SK-N-SH (cell line): ENCODE measurements around the gene CPAMD8. TPM values are rescaled to one million over a fixed set of nuclear protein-coding genes. Genes with fewer than 3 reads are reported as not detected.

Experiments used
- CTCF ChIA-PET: fragments of 300-600, 350-600 bp; formaldehyde crosslinking; extraction: SDS; loops from one replicate; lab custom pipeline; 2021; lab: Yijun Ruan, JAX
- POLR2A ChIA-PET: fragments of 350-600 bp; sonication (Branson Sonifier 250); formaldehyde crosslinking; extraction: SDS; loops from one replicate; lab custom pipeline; 2020; ENCODE audit warnings: antibody characterized with exemption, inconsistent platforms; lab: Yijun Ruan, JAX
- DNase-seq: peaks from one replicate; pipeline ENCODE4 v3.0.0; 2012
- H2AFZ ChIP-seq: fragments of 200-600 bp; sonication (generic); 2 replicates; pipeline ENCODE4 v1.8.1; 2016; ENCODE audit warnings: antibody characterized with exemption, mild to moderate bottlenecking, low read depth
- H3F3A ChIP-seq: fragments of 200-600 bp; sonication (generic); replicated peaks from 2 replicates; pipeline ENCODE3; 2016; ENCODE audit warnings: antibody characterized with exemption, mild to moderate bottlenecking; ENCODE audit not compliant: insufficient read depth
- H3K27ac ChIP-seq, 2 experiments: fragments of 200-500 bp in 1 of 2; fragments of 200-600 bp in 1 of 2; sonication (Bioruptor generic) in 1 of 2; sonication (generic), shearing (Covaris generic) in 1 of 2; 2 replicates each; pipeline versions ENCODE4 v1.5.1 to v1.6.1; 2014 to 2016; ENCODE audit warnings: low read depth in 2 of 2, inconsistent platforms in 1 of 2, low read length in 1 of 2, mild to moderate bottlenecking in 1 of 2, mixed read lengths in 1 of 2
- H3K27me3 ChIP-seq: fragments of 200-600 bp; sonication (generic), shearing (Covaris generic); 2 replicates; pipeline ENCODE4 v1.6.1; 2016; ENCODE audit warnings: mixed run types; ENCODE audit not compliant: insufficient read depth
- H3K36me3 ChIP-seq, 2 experiments: fragments of 200-500 bp in 1 of 2; fragments of 200-600 bp in 1 of 2; sonication (Bioruptor generic) in 1 of 2; sonication (generic) in 1 of 2; replicated peaks in 1 of 2; 2 replicates each; pipeline versions ENCODE3 to v1.5.1; 2014 to 2016; ENCODE audit warnings: low read length in 1 of 2, mild to moderate bottlenecking in 1 of 2; ENCODE audit not compliant: insufficient read depth in 2 of 2, control insufficient read depth in 1 of 2
- H3K4me1 ChIP-seq, 2 experiments: fragments of 200-500 bp in 1 of 2; fragments of 200-600 bp in 1 of 2; sonication (Bioruptor generic) in 1 of 2; sonication (generic), shearing (Covaris generic) in 1 of 2; 2 replicates each; pipeline versions ENCODE4 v1.5.1 to v1.6.1; 2014 to 2016; ENCODE audit warnings: low read depth in 1 of 2, low read length in 1 of 2, mixed run types in 1 of 2; ENCODE audit not compliant: insufficient read depth in 2 of 2, control insufficient read depth in 1 of 2
- H3K4me2 ChIP-seq: fragments of 200-600 bp; sonication (generic), shearing (Covaris generic); 2 replicates; pipeline ENCODE4 v1.6.1; 2017; ENCODE audit warnings: mixed run types
- H3K4me3 ChIP-seq, 2 experiments: fragments of 200-500 bp in 1 of 2; fragments of 200-600 bp in 1 of 2; sonication (Bioruptor generic) in 1 of 2; sonication (generic), shearing (Covaris generic) in 1 of 2; 2 replicates each; pipeline versions ENCODE4 v1.5.1 to v1.8.1; 2014 to 2016; ENCODE audit warnings: low read depth in 2 of 2, inconsistent platforms in 1 of 2, low read length in 1 of 2, mild to moderate bottlenecking in 1 of 2, mixed read lengths in 1 of 2, moderate library complexity in 1 of 2
- H3K79me2 ChIP-seq: fragments of 200-600 bp; sonication (generic); 2 replicates; pipeline ENCODE4 v1.8.1; 2017; ENCODE audit warnings: mild to moderate bottlenecking; ENCODE audit not compliant: insufficient read depth
- H3K9ac ChIP-seq: fragments of 200-600 bp; sonication (generic); 2 replicates; pipeline ENCODE4 v1.6.1; 2017; ENCODE audit warnings: mixed run types
- H3K9me2 ChIP-seq: fragments of 200-600 bp; sonication (generic); 2 replicates; pipeline ENCODE4 v1.6.1; 2017; ENCODE audit warnings: mixed run types
- H3K9me3 ChIP-seq: fragments of 200-600 bp; sonication (generic); 2 replicates; pipeline ENCODE4 v1.6.1; 2017; ENCODE audit warnings: mixed run types, mild to moderate bottlenecking, moderate library complexity
- H4K20me1 ChIP-seq: fragments of 200-600 bp; sonication (generic); 2 replicates; pipeline ENCODE4 v1.6.1; 2017; ENCODE audit warnings: mild to moderate bottlenecking, mixed run types; ENCODE audit not compliant: insufficient read depth
- ELF1 ChIP-seq: IDR thresholded peaks from 2 replicates; pipeline ENCODE4 v1.4.0; 2012
- EP300 ChIP-seq, 2 experiments: IDR thresholded peaks; 2 replicates each; pipeline versions ENCODE4 v1.4.0 to v1.6.1; 2012; ENCODE audit warnings: borderline replicate concordance in 1 of 2, low read depth in 1 of 2, low read length in 1 of 2
- FOSL2 ChIP-seq: IDR thresholded peaks from 2 replicates; pipeline ENCODE4 v1.4.0; 2012; ENCODE audit warnings: low read depth, mild to moderate bottlenecking, moderate library complexity, borderline replicate concordance
- FOXM1 ChIP-seq: IDR thresholded peaks from 2 replicates; pipeline ENCODE4 v1.4.0; 2012; ENCODE audit warnings: low read depth, mild to moderate bottlenecking
- GABPA ChIP-seq: IDR thresholded peaks from 2 replicates; pipeline ENCODE4 v1.4.0; 2012; ENCODE audit warnings: low read depth, mild to moderate bottlenecking
- GATA2 ChIP-seq: sonication (generic); formaldehyde crosslinking; IDR thresholded peaks from 2 replicates; pipeline ENCODE4 v1.5.0; 2020; ENCODE audit warnings: mild to moderate bottlenecking, missing genetic modification reagents
- JUND ChIP-seq: IDR thresholded peaks from 2 replicates; pipeline ENCODE4 v1.4.0; 2012
- MEF2A ChIP-seq: IDR thresholded peaks from 2 replicates; pipeline ENCODE4 v1.4.0; 2012; ENCODE audit warnings: low read depth, borderline replicate concordance
- MXI1 ChIP-seq: IDR thresholded peaks from 2 replicates; pipeline ENCODE4 v1.6.1; 2012; ENCODE audit warnings: mild to moderate bottlenecking, low read depth, low read length, improper control_type of control experiment
- NFIC ChIP-seq: IDR thresholded peaks from 2 replicates; pipeline ENCODE4 v1.4.0; 2012; ENCODE audit warnings: borderline replicate concordance
- NRF1 ChIP-seq: IDR thresholded peaks from 2 replicates; pipeline ENCODE4 v1.6.1; 2012; ENCODE audit warnings: low read depth, mild to moderate bottlenecking, low read length
- POLR2AphosphoS5 ChIP-seq: IDR thresholded peaks from 2 replicates; pipeline ENCODE4 v1.6.1; 2012; ENCODE audit warnings: low read depth, low read length
- RAD21 ChIP-seq: IDR thresholded peaks from 2 replicates; pipeline ENCODE4 v1.6.1; 2012; ENCODE audit warnings: mild to moderate bottlenecking, low read length
- RFX5 ChIP-seq: IDR thresholded peaks from 2 replicates; pipeline ENCODE4 v1.6.1; 2012; ENCODE audit warnings: mild to moderate bottlenecking, improper control_type of control experiment, low read length
- TAF1 ChIP-seq: IDR thresholded peaks from 2 replicates; pipeline ENCODE4 v1.6.1; 2012; ENCODE audit warnings: low read depth, mild to moderate bottlenecking, low read length, moderate library complexity, borderline replicate concordance
- TCF12 ChIP-seq: IDR thresholded peaks from 2 replicates; pipeline ENCODE4 v1.4.0; 2012
- WGBS: methylation state at CpG from one replicate; pipeline ENCODE4 v1.1.6; 2017; ENCODE audit warnings: low lambda C conversion rate; 5-methylcytosine and 5-hydroxymethylcytosine counted together
- polyA plus RNA-seq, 3 experiments: library from polyadenylated mRNA; depleted of rRNA; stranded (reverse); fragments of >200 nt; gene quantifications; 2 replicates each; pipeline ENCODE4 v1.2.3, GENCODE V29; 2012
- TF ChIP-seq, protein P1 (sequence below): fragments of 150-350 bp; IDR thresholded peaks from 2 replicates; pipeline ENCODE4 v1.6.1; 2017; ENCODE audit warnings: antibody characterized with exemption, low read length, low read depth, borderline replicate concordance
- TF ChIP-seq, protein P2 (sequence below): fragments of 150-350 bp; IDR thresholded peaks from 2 replicates; pipeline ENCODE4 v1.6.1; 2016; ENCODE audit warnings: mild to moderate bottlenecking, low read depth, low read length
- TF ChIP-seq, protein P3 (sequence below): IDR thresholded peaks from 2 replicates; pipeline ENCODE4 v1.4.0; 2012; ENCODE audit warnings: low read depth, borderline replicate concordance
- TF ChIP-seq, protein P4 (sequence below): IDR thresholded peaks from 2 replicates; pipeline ENCODE4 v1.4.0; 2012; ENCODE audit warnings: low read depth, borderline replicate concordance
- TF ChIP-seq, protein P5 (sequence below): fragments of 200-600 bp; sonication (generic); IDR thresholded peaks from 2 replicates; pipeline ENCODE4 v1.6.1; 2017; ENCODE audit warnings: antibody characterized with exemption, mild to moderate bottlenecking, moderate library complexity

The CPAMD8 gene
- polyA plus RNA-seq, 1 of the 3 experiments (the other 2 are of a cell fraction) = 1.2 TPM

DNA sequence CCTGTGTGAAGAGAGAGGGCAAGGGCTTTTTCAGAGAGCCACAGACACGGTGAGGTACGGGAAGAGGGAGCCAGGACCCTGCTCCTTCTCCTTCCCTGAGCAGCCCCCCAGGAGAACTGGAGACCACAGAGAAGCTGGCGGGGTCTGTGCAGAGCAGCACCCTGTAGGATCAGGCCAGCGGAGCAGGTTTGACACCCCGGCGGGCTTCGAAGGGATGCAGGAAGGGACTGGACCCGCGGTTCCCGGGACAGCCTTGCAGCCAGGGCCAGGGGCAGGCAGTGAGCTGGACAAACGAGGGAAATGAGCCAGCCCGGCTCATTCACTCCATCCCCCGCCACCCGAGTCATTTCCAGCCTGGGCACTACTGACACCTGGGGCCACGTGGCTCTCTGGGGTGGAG lies 22.2 kb downstream of the CPAMD8 start:
- H3F3A ChIP-seq = no peaks in the 10 kb centered on the region
- no peaks in the 10 kb centered on the region for H3K4me1 ChIP-seq
- H3K27ac ChIP-seq = no peak overlapping the region
- H3K79me2 ChIP-seq = no peaks in the 10 kb centered on the region
- H3K36me3 ChIP-seq = no peaks in the 10 kb centered on the region
- H3K9me2 ChIP-seq = no peaks in the 10 kb centered on the region
- H3K9me3 ChIP-seq = no peaks in the 10 kb centered on the region
- no peak overlapping the region for H2AFZ ChIP-seq
- 7% methylated on average over 10 of the region's 15 CpGs for WGBS
- POLR2A ChIA-PET = no interaction called here
- H4K20me1 ChIP-seq = no peaks in the 10 kb centered on the region
- no peak overlapping the region for H3K4me2 ChIP-seq
- no peak for DNase-seq
- H3K9ac ChIP-seq = no peak overlapping the region
- CTCF ChIA-PET = no interaction called here
- peaks cover 38% of the 10 kb centered on the region; the same call in 1 of the 2 replicates for H3K27me3 ChIP-seq
- no peak overlapping the region for H3K4me3 ChIP-seq
- TF ChIP-seq JUND (no peak), RFX5 (no peak), MEF2A (no peak), MXI1 (no peak), RAD21 (no peak), POLR2AphosphoS5 (no peak), ELF1 (no peak), FOXM1 (no peak), GABPA (no peak), TAF1 (no peak), TCF12 (no peak)
- TF ChIP-seq, protein P1, sequence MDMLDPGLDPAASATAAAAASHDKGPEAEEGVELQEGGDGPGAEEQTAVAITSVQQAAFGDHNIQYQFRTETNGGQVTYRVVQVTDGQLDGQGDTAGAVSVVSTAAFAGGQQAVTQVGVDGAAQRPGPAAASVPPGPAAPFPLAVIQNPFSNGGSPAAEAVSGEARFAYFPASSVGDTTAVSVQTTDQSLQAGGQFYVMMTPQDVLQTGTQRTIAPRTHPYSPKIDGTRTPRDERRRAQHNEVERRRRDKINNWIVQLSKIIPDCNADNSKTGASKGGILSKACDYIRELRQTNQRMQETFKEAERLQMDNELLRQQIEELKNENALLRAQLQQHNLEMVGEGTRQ = no peak
- TF ChIP-seq, protein P2, sequence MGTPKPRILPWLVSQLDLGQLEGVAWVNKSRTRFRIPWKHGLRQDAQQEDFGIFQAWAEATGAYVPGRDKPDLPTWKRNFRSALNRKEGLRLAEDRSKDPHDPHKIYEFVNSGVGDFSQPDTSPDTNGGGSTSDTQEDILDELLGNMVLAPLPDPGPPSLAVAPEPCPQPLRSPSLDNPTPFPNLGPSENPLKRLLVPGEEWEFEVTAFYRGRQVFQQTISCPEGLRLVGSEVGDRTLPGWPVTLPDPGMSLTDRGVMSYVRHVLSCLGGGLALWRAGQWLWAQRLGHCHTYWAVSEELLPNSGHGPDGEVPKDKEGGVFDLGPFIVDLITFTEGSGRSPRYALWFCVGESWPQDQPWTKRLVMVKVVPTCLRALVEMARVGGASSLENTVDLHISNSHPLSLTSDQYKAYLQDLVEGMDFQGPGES = no peak

DNA sequence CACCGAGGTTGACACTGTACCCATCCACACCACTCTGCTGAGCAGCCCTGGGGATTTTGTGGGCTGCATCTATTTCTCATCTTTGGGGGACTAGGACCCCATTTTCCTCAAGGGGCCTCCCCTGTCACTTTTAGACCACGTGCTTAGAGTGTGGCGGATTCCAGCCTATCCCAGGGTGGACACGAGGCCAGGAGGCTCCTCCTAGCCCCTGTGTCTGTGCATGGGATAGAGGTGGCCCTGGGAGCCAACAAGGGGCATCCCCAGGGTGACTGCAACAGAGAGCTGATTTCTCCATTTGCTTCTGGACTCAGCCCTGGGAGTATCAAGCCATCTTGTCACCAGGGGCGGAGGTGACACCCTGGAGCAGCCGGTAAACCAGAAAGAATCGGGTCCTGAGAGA lies 24.2 kb downstream of the CPAMD8 start:
- peaks cover 34% of the 10 kb centered on the region; the same call in 1 of the 2 replicates for H3K27me3 ChIP-seq
- H3K79me2 ChIP-seq = no peaks in the 10 kb centered on the region
- H3K36me3 ChIP-seq = no peaks in the 10 kb centered on the region
- no peaks in the 10 kb centered on the region for H3K4me1 ChIP-seq
- no peak overlapping the region for H2AFZ ChIP-seq
- H3F3A ChIP-seq = no peaks in the 10 kb centered on the region
- H3K4me3 ChIP-seq = no peak overlapping the region
- H3K27ac ChIP-seq = no peak overlapping the region
- no peaks in the 10 kb centered on the region for H4K20me1 ChIP-seq
- ChIA-PET CTCF (no interaction called here), POLR2A (no interaction called here)
- TF ChIP-seq, protein P3, sequence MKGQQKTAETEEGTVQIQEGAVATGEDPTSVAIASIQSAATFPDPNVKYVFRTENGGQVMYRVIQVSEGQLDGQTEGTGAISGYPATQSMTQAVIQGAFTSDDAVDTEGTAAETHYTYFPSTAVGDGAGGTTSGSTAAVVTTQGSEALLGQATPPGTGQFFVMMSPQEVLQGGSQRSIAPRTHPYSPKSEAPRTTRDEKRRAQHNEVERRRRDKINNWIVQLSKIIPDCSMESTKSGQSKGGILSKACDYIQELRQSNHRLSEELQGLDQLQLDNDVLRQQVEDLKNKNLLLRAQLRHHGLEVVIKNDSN = no peak
- TF ChIP-seq ELF1 (no peak), FOSL2 (no peak), NRF1 (no peak), EP300 (IDR thresholded peaks at IDR 0.05; ENCODE audit: borderline replicate concordance in 1 of 2, low read depth in 1 of 2, low read length in 1 of 2) (no peak), MXI1 (no peak), NFIC (no peak), GATA2 (no peak), TCF12 (no peak), FOXM1 (no peak)
- TF ChIP-seq, protein P4, sequence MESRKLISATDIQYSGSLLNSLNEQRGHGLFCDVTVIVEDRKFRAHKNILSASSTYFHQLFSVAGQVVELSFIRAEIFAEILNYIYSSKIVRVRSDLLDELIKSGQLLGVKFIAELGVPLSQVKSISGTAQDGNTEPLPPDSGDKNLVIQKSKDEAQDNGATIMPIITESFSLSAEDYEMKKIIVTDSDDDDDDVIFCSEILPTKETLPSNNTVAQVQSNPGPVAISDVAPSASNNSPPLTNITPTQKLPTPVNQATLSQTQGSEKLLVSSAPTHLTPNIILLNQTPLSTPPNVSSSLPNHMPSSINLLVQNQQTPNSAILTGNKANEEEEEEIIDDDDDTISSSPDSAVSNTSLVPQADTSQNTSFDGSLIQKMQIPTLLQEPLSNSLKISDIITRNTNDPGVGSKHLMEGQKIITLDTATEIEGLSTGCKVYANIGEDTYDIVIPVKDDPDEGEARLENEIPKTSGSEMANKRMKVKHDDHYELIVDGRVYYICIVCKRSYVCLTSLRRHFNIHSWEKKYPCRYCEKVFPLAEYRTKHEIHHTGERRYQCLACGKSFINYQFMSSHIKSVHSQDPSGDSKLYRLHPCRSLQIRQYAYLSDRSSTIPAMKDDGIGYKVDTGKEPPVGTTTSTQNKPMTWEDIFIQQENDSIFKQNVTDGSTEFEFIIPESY = no peak
- TF ChIP-seq, protein P2 = no peak
- TF ChIP-seq, protein P5, sequence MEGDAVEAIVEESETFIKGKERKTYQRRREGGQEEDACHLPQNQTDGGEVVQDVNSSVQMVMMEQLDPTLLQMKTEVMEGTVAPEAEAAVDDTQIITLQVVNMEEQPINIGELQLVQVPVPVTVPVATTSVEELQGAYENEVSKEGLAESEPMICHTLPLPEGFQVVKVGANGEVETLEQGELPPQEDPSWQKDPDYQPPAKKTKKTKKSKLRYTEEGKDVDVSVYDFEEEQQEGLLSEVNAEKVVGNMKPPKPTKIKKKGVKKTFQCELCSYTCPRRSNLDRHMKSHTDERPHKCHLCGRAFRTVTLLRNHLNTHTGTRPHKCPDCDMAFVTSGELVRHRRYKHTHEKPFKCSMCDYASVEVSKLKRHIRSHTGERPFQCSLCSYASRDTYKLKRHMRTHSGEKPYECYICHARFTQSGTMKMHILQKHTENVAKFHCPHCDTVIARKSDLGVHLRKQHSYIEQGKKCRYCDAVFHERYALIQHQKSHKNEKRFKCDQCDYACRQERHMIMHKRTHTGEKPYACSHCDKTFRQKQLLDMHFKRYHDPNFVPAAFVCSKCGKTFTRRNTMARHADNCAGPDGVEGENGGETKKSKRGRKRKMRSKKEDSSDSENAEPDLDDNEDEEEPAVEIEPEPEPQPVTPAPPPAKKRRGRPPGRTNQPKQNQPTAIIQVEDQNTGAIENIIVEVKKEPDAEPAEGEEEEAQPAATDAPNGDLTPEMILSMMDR = no peak
- DNase-seq = no peak
- no peaks in the 10 kb centered on the region for H3K9me2 ChIP-seq
- WGBS = 8% methylated on average over 7 of the region's 7 CpGs
- H3K9me3 ChIP-seq = no peaks in the 10 kb centered on the region
- H3K4me2 ChIP-seq = no peak overlapping the region
- H3K9ac ChIP-seq = no peak overlapping the region
